Measurements from ENCODE around the gene CCL22. TPM values are rescaled to one million over a fixed set of nuclear protein-coding genes. Genes with fewer than 3 reads are reported as not detected.

CCL22 gene
- total and polyA plus RNA-seq, 2 donors (not counting 3 experiments of a cell fraction or from before 2014, with no cell fraction given) = not detected

- Histone ChIP-seq H3K9me3 (replicated peaks; ENCODE audit: control insufficient read depth, insufficient read depth, low read length) (no peaks in the 10 kb centered on the region), H3K27ac (ENCODE audit: insufficient read depth, low read depth, low read length) (no peak overlapping the region), H4K20me1 (replicated peaks; ENCODE audit: control insufficient read depth, extremely low read depth, insufficient read depth, low read length) (no peaks in the 10 kb centered on the region), H3K9ac (replicated peaks; ENCODE audit: extremely low read depth, insufficient read depth, low read length) (no peak overlapping the region), H3K9me1 (replicated peaks; ENCODE audit: control insufficient read depth, extremely low read depth, insufficient read depth, low read length) (no peaks in the 10 kb centered on the region), H3K4me1 (ENCODE audit: control insufficient read depth, extremely low read depth, insufficient read depth, low read length) (peaks cover 17% of the 10 kb centered on the region), H3K27me3 (ENCODE audit: control insufficient read depth in 2 of 2, insufficient read depth in 2 of 2, low read length in 2 of 2) (no peaks in the 10 kb centered on the region), H3K4me2 (ENCODE audit: insufficient read depth, low read length) (no peak overlapping the region), H3K79me2 (ENCODE audit: control insufficient read depth, insufficient read depth, low read length) (no peaks in the 10 kb centered on the region), H3K4me3 (replicated peaks in 1 of 3; ENCODE audit: insufficient read depth in 1 of 3, low read depth in 1 of 3, low read length in 3 of 3) (no peak overlapping the region), H3K36me3 (ENCODE audit: control insufficient read depth in 2 of 2, extremely low read depth in 1 of 2, insufficient read depth in 2 of 2, low read length in 2 of 2) (no peaks in the 10 kb centered on the region), H2AFZ (ENCODE audit: low read depth, low read length) (no peak overlapping the region)
- no peak for DNase-seq (ENCODE audit: low read depth, low spot score)
- ChIA-PET CTCF (interaction anchor here (0.6 to 16.2 kb wide), 4 partner anchors 8 to 108 kb away, joined by 3 to 507 read pairs (median 4); partner anchors contain the start of gene CCL17), POLR2A (interaction anchor here (0.7 kb wide), 1 partner anchor 498 kb away, joined by 4 read pairs; no protein-coding TSS in a partner anchor)
- intact Hi-C loops (cut with micrococcal nuclease) = no loop called here
- dilution Hi-C loops (cut with MboI; ENCODE audit: extremely low pct_ligation_motif_present, low sequenced_read_pairs) = loop anchor here (25.0 kb wide), 1 partner anchor 101 kb away; no protein-coding TSS in a partner anchor
- TF ChIP-seq, protein P1, sequence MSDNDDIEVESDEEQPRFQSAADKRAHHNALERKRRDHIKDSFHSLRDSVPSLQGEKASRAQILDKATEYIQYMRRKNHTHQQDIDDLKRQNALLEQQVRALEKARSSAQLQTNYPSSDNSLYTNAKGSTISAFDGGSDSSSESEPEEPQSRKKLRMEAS (IDR thresholded peaks at IDR 0.05; ENCODE audit: insufficient read depth, insufficient read length) = no peak
- no peak for TF ChIP-seq JUN (IDR thresholded peaks at IDR 0.05; ENCODE audit: borderline replicate concordance, insufficient read depth, insufficient read length, low read depth)
- TF ChIP-seq FOS (IDR thresholded peaks at IDR 0.05; ENCODE audit: borderline replicate concordance, insufficient read depth, low read length) = no peak
- no peak for TF ChIP-seq POLR2A (IDR thresholded peaks at IDR 0.05; ENCODE audit: low read depth, low read length)
- no peak for TF ChIP-seq EZH2 (IDR thresholded peaks at IDR 0.05; ENCODE audit: borderline replicate concordance, low read depth, low read length, severe bottlenecking)
- no peak for TF ChIP-seq POLR2AphosphoS5 (IDR thresholded peaks at IDR 0.05; ENCODE audit: insufficient read depth, low read depth, low read length)
- TF ChIP-seq MYC (IDR thresholded peaks at IDR 0.05; ENCODE audit: low read depth, low read length) = no peak
- no peak for TF ChIP-seq CTCF (IDR thresholded peaks at IDR 0.05; ENCODE audit: extremely low read depth in 1 of 2, insufficient read depth in 1 of 2, low read depth in 1 of 2, low read length in 2 of 2)
- TF ChIP-seq GATA2 (IDR thresholded peaks at IDR 0.05; ENCODE audit: insufficient read depth, insufficient read length, low read depth, low read length) = no peak
- no TSS peak for BruUV-seq (replicated peaks)
- no peak for FAIRE-seq
Measured at GRCh38 chr16:57413301-57413730, 54.7 kb downstream of the CCL22 start.
